GOT3 (cell line): ENCODE measurements around the gene FMO2.
"Not testable (repeated sequence)": the region's sequence is repeated elsewhere in the genome, so short reads cannot be mapped to it uniquely, and the experiment has no call there.

ENCODE experiments used
- DNase-seq: peaks from one replicate; lab custom pipeline; 2025; ENCODE audit warnings: mixed read lengths; lab: John Stamatoyannopoulos, UW

FMO2 gene

DNA sequence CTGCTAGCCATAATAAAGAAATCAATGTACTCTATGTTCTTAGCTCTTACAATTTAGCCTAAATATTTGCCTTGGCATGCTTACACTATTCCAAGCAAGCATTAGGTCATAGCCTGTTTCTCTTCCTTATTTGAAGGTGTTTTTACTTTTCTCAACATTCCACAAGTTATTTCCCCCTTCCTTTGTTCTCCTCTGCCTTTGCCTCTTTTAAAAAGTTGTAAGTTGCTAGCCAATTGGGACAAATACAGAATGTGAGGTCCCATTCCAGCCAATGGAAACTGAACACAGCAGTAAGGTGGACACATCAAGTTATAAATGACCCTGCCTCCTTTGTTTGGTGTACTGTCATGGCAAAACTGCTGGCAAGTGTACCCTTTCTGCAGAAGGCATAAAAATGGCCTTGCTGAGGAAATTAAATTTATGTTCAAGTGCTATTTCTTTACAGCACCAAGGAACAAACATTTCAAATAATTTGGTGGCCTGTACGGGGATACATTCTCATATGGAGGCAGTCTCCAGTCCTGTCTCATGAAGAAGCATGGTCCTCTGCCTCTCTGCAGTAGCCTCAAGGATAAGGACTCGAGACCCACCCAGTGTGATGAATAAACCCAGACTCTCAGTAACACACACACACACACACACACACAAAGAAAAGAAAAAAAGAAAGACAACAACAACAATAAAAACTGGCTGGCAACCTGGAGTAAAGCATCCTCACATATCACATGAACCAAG, 34.4 kb downstream of the FMO2 start:
- no peak for DNase-seq

DNA sequence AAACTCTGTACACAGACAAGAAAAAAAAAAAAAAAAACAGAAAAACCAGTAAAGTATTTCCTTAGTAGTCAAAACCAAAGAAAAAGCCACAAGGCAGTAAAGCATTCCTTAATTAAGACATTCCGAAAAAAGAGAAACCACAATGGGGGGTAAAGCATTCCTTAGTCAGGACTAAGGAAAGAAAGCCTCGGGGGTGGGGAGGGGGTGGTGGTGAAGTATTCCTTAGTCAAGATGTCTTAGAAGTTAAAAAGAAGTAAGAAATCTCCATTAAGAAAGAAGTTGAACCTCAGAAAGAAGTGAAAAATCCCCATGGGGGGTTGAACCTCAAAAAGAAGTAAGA, 35.0 kb downstream of the FMO2 start:
- DNase-seq: no peak

DNA sequence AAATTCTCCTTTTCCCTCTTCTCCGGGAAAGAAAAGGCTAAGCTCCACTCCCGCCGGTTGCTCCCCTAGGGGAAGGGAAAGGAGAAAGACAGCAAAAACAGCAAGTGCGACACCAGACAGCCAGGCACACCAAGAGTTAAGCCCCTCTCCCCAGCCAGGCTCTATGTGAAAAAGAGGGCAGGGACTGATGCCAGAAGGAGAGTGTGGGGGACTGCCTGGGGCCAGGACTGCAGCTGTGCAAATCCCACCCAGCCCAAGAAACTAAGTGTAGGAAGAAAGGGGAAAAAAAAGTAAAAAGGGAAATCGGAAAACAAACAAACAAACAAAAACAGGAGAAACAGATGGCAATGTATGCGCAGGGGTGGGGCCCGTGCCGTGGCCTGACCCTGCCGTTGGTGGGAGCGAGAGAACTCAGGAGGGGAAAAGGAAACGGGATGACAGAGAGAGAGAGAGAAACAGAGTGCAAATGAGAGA, 35.5 kb downstream of the FMO2 start:
- no peak for DNase-seq

DNA sequence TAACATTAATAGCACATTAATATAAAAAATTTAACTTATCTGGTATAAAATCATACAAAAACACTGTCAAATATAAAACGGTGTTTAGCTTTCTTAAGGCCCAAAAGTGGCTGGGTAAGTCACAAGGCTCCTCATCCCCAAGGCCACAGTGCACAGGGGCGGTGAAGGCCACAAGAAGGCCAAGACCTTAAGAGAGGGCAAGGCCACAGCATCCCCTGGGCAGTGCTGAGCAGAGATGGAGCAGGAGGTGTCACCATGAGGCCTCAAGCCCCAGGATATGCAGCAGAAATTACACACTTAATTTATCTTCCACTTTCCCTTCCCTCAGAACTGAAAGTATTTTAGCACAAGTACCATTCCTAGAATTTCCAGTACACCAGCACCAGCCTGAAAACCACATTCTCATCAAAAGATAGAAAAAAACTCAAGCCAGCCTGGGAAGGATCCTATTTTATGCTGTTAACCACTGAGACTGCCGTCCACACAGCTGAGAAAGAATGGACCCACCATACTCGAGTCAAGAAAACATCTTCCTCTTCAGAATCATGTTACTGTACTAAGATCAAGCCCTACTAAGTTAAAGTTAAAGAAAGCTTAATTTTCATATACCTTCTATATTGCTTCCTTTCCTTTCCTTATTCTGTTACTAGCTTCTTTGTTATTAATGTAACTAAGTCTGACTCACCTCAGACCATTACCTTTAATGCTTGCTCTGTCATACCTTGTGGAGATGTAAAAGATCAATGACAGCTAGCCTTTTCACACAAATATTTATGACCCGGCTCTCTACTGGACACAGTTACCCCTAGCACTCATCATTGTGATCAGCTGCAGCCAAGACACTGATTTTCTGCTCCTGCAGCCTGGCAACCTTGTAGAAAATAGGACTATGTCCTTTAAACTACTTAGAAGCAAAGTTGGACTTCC, 36.8 kb downstream of the FMO2 start:
- DNase-seq: no peak

DNA sequence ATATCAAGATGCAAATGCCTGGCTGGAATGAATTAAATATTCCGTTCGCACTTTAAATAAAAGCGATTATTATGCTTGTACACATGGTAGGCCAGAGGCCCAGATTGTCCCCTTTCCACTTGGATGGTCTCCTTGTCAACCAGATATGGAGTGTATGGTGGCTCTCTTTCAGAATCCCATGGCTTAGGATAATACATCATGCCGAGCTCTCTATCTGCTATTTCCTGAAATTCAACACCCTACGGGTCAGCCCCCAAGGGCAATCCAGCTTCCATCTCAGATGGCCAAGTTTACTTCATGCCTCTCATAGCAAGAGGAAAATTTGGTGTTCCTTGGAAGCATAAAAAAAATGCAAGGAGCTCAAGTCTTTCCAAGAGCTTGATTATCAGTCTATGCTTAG, 37.8 kb downstream of the FMO2 start:
- no peak for DNase-seq

DNA sequence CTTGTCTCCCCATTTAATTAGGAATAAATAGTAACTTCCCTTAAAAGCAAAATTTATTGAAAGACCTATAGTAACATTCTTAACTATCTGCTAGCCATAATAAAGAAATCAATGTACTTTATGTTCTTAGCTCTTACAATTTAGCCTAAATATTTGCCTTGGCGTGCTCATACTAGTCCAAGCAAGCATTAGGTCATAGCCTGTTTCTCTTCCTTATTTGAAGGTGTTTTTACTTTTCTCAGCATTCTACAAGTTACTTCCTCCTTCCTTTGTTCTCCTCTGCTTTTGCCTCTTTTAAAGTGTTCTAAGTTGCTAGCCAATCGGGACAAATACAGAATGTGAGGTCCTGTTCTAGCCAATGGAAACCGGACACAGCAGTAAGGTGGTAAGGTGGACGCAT, 39.2 kb downstream of the FMO2 start:
- not testable (repeated sequence) for DNase-seq

DNA sequence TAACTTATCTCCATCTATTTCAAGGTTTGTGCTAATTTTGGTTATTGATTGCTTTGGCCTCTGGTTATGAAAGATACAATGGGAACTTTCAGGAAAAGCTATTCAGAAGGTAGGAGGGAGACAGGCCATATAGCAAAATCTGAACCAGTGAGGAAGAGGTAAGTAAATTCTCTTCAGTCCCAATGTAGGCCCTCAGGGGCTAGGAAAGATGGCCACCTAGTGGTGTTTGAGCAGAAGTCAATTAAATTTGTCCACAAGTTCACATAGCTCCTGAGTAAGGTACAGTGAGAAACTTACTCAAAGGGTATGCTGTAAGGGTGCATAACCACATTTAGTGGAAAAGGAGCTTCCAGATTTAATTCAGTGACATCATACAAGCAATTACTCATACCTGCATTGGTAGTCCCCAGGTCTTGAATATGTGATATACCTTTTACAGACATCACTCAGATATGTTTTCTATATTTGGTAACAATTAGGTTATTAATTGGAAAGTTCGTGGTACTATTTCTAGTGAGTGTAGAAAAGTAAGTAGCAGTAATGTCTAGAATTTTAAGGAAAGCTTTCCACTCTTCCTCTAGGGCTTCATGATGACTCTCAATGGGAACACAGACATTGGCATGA, 41.8 kb downstream of the FMO2 start:
- DNase-seq: no peak

DNA sequence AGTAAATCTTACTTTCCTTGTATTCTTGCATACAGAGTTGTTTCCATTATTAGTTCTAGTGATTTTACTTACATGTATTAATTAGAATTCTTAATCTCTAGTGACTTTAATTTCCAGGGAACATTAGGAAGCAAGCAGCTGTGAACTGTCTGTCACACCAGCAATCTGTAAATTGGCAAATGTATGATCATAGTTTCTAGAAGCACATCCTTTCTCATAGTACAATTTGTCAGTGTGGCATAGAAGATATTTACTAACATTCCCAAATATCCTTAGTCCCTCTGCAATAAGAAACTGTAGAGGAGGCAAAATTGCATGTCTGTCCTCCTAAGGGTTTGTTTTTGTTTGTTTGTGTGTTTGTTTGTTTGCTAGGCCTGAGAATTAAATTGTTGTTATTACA, 46.2 kb downstream of the FMO2 start:
- DNase-seq: no peak

DNA sequence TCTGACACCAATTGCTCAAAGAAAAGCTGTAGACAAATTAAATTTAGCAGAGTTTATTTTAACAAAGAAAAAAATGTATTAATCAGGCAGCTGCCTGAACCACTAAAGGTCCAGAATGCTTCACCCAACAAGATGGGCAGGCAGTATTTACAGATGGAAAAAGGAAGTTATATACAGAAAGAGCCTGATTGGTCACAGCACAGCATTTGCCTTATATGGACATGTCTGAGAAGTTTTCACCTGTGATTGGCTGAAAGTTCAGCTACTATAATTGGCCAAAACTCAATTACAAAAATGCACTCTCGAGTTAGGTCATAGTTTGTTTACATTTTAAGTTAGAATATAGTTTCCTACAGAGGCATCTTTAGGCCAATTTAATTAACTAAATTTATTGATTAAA, 48.1 kb downstream of the FMO2 start:
- no peak for DNase-seq

DNA sequence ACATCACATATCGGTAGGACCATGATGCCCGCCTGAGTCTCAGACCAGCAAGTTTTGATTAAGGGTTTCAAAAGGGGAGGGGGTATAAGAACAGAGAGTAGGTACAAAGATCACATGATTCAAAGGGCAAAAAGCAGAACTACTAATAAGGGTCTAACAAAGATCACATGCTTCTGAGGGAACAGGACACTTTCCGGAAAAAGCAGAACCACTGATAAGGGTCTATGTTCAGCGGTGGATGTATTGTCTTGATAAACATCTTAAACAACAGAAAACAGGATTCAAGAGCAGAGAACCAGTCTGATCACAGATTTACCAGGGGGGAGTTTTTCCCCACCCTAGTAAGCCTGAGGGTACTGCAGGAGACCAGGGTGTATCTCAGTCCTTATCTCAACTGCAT, 51.1 kb downstream of the FMO2 start:
- DNase-seq: not testable (repeated sequence)

DNA sequence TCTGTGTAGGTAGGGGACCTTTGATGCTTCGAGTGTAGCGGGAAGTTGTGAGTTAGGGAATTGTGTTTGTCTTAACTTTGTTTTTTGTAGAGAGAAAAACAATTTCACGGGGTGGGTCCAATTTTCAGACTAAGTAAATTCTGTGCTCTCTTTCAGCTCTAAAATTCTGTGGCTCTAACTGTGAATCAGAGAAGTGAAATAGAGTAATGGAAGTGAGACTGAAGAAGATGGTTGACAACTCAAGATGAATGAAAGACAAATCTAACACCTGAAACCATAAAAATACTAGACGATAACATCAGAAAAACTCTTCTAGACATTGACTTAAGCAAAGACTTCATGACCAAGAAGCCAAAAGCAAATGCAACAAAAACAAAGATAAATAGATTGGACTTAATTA, 58.8 kb downstream of the FMO2 start:
- DNase-seq: no peak

DNA sequence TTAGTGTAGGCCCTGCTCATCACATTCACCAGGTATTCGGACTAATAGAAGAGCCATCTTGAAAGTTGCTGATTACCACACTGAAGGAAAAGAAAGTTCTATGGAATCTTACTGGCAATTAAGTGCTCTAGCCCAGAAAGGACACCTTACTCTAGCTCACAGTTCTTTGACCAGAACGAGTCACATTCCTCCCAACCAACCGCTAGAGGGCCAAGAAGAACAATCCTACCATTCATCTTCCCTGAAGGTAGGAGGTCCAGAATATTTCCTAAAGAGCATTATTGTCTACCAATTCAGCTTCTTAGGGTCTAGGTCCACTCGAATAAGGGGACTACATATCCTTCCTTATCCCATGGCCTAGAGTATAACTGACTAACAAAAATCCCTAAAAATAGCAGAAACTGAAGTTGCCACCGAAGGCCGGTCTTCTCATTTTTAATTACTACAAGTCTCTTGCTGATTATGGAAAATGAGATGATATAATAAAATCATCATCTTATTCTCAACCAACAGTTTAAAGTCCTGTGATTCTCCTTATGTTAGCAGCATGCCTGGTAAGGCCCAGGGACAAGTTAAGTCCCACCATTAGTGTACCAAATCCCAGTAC, 60.5 kb downstream of the FMO2 start:
- no peak for DNase-seq

DNA sequence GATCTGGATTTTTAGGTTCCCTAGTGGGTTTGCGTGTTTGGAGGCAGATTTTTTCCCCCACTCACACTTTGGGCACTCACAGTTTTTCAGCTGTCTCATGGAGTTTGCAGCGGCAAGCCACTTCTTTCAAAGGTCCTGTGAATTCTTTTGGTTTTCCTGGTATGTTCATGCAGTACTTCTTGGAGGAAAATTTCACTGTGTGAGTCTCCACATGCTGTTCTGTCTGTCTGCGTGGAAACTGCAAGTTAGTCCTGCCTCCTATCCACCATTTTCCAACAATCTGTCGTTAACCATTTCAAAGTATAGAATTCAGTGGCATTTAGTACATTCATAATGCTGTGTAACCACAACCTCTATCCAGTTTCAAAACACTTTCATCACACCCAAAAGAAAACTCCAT, 62.4 kb downstream of the FMO2 start:
- no peak for DNase-seq

DNA sequence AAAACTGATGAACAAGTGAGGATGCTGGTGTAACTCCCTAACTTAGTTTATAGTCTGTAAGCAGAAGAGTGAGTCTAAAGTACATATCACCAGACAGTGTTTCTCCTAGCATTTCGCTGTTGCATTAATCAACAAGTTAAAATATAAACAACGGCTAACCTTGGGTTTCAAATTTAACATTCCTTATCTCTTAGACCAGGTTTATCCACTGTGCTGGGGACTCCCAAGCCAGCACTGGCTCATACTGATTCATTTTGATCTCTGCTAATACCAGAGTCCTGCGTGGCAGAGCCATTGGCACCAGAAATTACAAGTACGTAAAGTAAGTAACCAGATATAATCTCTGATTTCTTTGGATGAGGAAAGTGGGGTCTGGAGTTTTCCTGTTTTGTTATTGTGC, 63.2 kb downstream of the FMO2 start, which contains the start of gene FMO1:
TSS of gene FMO1 (plus strand) at position 193 of the 400 bp plus-strand sequence. CDS start 9,594 bp downstream, outside the sequence.
- no peak for DNase-seq

DNA sequence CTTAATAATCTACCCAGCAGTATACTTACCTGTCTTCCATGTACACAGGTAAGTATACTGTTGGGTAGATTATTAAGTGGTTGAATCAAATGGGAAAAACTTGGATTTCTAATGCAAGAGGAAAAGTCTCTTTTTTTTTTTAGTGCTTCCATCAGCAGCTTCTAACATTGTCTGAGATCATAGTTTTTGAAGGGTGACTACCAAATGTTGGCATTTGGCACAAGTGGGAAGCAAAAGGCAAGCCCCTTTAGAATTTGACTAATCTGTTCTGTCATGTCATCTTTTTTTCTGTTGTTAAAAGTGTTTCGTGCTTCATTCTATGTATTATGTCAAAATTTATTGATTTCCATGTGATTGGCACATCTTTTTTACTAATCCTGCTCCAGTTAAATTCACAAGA, 63.7 kb downstream of the FMO2 start:
- no peak for DNase-seq

DNA sequence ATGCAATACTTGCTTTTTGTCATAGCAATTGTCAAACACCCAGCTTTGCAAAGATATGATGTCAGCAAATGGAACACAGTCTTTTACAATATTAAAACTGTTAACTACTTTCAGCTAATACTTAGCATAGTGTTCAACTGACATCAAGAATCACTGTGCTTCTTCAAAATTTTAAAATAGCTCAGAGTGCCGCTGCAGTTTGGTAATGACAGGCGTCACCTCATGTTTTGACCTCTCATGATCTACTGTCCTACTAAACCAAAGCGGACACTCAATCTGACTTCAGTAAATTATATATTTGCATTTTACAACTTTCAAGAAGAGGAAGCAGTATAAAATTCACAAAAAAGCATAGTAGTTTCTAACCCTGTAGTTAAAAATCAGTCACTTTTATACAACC, 65.2 kb downstream of the FMO2 start:
- DNase-seq: no peak

DNA sequence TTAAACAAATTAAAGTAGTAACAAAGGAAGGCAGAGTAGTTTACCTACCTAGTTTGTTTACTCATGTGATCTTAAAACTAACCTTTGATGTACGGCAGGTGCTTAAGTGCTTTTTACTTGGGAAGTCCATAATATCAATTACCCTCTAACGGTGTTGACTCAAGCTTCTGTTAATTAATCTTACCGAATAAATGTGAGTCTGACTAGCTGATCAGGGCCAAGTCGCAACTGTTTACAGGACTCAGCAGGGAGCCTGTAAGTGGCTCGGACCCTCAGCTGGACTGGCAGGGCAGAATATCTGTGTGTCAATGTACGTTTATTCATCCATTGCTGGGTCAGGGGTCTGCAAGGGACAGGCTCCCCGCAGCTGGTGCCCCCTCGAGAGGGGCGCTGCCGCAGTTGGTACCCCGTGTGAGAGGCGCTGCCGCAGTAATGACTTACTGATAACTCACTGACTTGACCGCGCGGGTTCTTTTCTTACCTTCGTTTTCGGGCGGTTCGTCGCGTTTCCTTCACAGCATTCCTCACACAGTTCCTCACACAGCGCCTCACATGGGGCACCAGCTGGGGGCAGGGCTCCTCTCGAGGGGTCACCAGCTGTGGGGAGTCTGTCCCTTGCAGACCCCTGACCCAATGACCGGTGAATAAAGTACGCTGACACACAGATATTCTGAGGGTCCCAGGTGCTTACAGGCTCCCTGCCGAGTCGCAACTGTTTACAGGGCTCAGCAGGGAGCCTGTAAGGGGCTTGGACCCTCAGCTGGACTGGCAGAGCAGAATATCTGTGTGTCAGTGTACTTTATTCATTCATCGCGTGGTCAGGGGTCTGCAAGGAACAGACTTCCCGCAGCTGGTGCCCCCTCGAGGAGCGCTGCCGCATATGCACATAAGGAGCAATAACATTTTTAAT, 66.2 kb downstream of the FMO2 start:
- DNase-seq: no peak

DNA sequence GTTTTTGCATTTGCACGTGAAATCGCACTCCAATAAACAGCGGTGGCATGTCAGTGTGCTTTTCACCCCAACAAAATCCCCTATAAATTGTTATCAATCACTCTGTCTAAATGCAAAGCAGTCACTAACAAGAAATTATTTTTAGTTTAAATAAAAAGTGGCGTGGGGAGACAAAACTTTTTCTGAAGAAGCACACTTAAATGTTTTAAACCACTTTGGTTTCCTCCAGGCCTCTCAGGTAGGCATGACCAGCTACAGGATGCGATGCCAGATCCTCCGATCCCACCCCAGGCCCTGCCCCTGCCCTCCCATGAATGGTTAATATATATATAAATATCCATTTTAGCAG, 66.8 kb downstream of the FMO2 start:
- no peak for DNase-seq

DNA sequence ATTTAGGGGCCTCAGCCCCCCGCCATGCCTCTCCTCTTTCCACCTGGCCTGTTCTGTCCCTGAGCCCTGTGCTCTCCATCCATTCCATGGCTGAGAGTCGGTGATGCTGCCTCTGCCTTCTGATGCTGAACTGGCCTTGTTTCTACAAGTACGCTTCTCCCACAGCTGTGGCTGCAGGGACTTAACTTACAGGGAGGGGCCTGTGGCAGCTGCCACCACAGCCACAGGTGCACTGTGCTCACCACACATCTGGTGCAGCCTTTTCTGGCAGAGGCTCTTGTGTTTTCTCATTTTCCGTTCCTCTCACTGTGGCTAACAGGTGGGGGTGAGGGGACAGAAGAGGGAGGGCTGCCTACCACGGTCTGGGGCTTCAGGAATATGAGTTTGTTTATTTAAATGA, 67.4 kb downstream of the FMO2 start:
- no peak for DNase-seq

DNA sequence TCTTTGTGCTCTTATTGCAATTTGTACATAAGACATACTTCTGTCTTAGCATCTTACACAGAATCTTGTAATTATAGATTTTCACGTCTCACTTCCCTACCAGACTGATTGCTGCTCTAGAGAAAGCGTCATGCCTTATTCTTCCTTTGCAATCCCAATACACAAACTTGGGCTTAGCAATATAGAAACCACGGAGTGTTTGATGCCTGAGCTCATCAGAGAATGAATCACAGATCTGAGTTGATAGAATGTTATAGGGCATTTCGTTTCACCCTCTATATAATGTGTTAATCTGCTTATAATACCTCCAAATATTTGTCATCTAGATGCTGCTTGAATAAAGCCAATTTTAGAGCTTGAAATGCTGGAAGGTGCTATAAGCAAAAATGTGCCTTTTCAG, 69.8 kb downstream of the FMO2 start:
- DNase-seq: no peak

DNA sequence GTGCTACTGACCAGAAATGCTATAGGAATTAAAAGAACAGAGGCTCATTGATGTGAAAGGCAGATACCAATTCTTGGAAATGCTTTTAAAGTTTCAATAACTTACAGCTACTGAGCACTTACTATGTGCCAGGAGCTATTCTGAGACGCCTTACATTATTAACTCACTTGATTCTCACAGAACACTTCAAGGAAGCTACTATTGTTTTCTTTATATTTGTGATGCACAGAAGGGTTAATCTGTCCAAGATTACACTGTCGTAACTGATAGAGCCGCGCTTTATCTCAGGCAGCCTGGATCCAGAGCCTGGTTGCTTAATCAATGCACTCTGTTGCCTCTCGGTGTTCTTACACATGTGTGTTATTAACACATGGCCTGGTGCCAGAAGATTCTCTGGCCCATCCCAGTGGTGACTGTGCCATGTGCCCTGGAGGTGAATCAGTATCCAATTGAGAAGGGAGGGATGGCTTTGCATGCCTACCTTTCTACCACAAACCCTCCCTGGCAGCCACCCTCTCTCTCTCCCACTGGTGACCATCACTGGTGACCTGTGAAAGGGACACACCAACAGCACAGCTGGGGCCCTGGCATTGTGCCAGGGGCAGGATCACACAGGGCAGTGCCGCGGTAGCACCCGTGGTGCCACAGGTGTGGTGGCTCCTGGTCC, 72.0 kb downstream of the FMO2 start:
- peak; percentile 43 for DNase-seq
